PC-9 (cell line): ENCODE measurements around the gene CCNL2. TPM values are rescaled to one million over a fixed set of nuclear protein-coding genes. Genes with fewer than 3 reads are reported as not detected.

Experiments
- BruUV-seq: library from RNA; stranded (reverse); fragments of 400-500 nt; replicated peaks from 2 replicates; lab custom pipeline; 2021; lab: Mats Ljungman, UMichigan
- CTCF ChIA-PET: fragments of 300-600 bp; sonication (Branson Sonifier 250); formaldehyde crosslinking; loops from one replicate; lab custom pipeline; 2022; ENCODE audit warnings: antibody characterized with exemption; lab: Charles Lee
- POLR2A ChIA-PET: fragments of 300-600 bp; sonication (Branson Sonifier 250); formaldehyde crosslinking; loops from one replicate; lab custom pipeline; 2022; ENCODE audit warnings: antibody characterized with exemption; ENCODE audit not compliant: unreplicated experiment; lab: Charles Lee
- DNase-seq, 2 experiments: peaks; one replicate each; pipeline versions ENCODE4 v3.0.0 to v3.0.0-alpha.2; 2015 to 2022; ENCODE audit warnings: mixed read lengths in 1 of 2
- H2AFZ ChIP-seq: fragments of 200-600 bp; sonication (generic); 2 replicates; pipeline ENCODE4 v1.8.1; 2017; ENCODE audit warnings: antibody characterized with exemption
- H3F3A ChIP-seq: fragments of 200-600 bp; sonication (generic); 2 replicates; pipeline ENCODE4 v1.8.1; 2017; ENCODE audit warnings: antibody characterized with exemption, mild to moderate bottlenecking, low read depth; ENCODE audit not compliant: insufficient read depth
- H3K27ac ChIP-seq: fragments of 200-600 bp; sonication (generic); 2 replicates; pipeline ENCODE4 v1.6.1; 2016; ENCODE audit warnings: mixed run types
- H3K27me3 ChIP-seq: fragments of 200-600 bp; sonication (generic); 2 replicates; pipeline ENCODE4 v1.6.1; 2016; ENCODE audit warnings: low read depth, mixed run types; ENCODE audit not compliant: insufficient read depth
- H3K36me3 ChIP-seq: fragments of 200-600 bp; sonication (generic); 2 replicates; pipeline ENCODE4 v1.6.1; 2016; ENCODE audit warnings: low read depth, mixed run types
- H3K4me1 ChIP-seq: fragments of 200-600 bp; sonication (generic); replicated peaks from 2 replicates; pipeline ENCODE4 v1.6.1; 2016; ENCODE audit warnings: mixed run types; ENCODE audit not compliant: insufficient read depth
- H3K4me2 ChIP-seq: fragments of 200-600 bp; sonication (generic); 2 replicates; pipeline ENCODE4 v1.6.1; 2017; ENCODE audit warnings: mixed run types
- H3K4me3 ChIP-seq: fragments of 200-600 bp; sonication (generic); 2 replicates; pipeline ENCODE4 v1.6.1; 2016; ENCODE audit warnings: mixed run types
- H3K79me2 ChIP-seq: fragments of 200-600 bp; sonication (generic); 2 replicates; pipeline ENCODE4 v1.6.1; 2017; ENCODE audit warnings: low read depth, mixed run types
- H3K9me2 ChIP-seq: fragments of 200-600 bp; sonication (generic); 2 replicates; pipeline ENCODE4 v1.8.1; 2017; ENCODE audit warnings: mild to moderate bottlenecking; ENCODE audit not compliant: insufficient read depth
- H3K9me3 ChIP-seq: fragments of 200-600 bp; sonication (generic); 2 replicates; pipeline ENCODE4 v1.8.1; 2016; ENCODE audit warnings: low read depth; ENCODE audit not compliant: insufficient read depth
- H4K20me1 ChIP-seq: fragments of 200-600 bp; sonication (generic); 2 replicates; pipeline ENCODE4 v1.8.1; 2017; ENCODE audit not compliant: insufficient read depth
- EZH2 ChIP-seq: fragments of 200-600 bp; sonication (generic); IDR thresholded peaks from 2 replicates; pipeline ENCODE4 v1.8.0; 2017; ENCODE audit warnings: antibody characterized with exemption, low read depth
- intact Hi-C: fragments of 100-400 bp; cut with micrococcal nuclease; formaldehyde crosslinking; loops from one replicate; pipeline ENCODE4 v1.10.0; 2022; ENCODE audit not compliant: unreplicated experiment
- total RNA-seq: library from RNA; stranded (reverse); gene quantifications from 2 replicates; pipeline ENCODE4 v1.2.3, GENCODE V29; 2021
- TF ChIP-seq, protein P1 (sequence below): fragments of 200-600 bp; sonication (generic); conservative IDR thresholded peaks from 2 replicates; pipeline ENCODE4 v1.6.1; 2017; ENCODE audit warnings: mixed run types, antibody characterized with exemption, mild to moderate bottlenecking, moderate library complexity

CCNL2 gene
- total RNA-seq, 1 experiment from 2014 or later = 162 TPM

DNA sequence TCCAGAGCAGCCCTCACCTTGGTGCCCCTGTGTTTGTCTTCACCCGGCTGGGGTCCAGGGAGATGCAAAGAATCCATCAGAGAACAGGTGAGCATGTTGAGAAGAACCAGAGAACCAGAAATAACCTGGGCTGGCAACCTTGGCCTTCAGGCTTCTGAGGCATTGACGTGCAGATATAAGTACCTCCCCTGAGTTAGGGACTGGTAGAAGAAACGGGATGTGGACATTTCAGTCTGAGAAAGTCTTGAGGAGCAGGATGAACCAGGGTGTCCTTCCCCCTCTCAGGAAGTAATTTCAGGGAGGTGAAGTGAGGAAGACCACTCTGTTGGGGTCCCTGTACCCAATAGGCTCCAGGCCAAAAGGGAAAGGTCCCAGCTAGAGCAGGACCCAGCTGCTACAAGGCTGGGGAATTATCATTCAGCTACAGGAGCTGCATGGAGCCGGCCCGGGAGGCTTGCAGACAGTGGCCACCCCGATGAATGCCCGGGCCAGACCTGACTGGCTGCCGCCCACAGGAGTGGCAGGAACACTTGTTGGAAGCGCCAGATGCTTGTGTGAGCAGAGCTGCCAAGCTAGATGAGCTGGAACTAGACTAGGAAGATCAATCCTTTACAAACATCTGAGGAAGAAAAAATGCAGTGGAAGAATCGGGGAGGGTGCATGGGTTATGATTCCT lies 22.4 kb downstream of the CCNL2 start:
- Histone ChIP-seq H3K4me1 (peaks cover 16% of the 10 kb centered on the region), H3K4me2 (peak overlapping the region; percentile 95), H2AFZ (no peak overlapping the region), H3K36me3 (no peaks in the 10 kb centered on the region; the same call in 1 of the 2 replicates), H3K9me3 (no peaks in the 10 kb centered on the region), H3K4me3 (peak overlapping the region; percentile 75; the same call in 1 of the 2 replicates), H3K27ac (no peak overlapping the region), H4K20me1 (no peaks in the 10 kb centered on the region), H3K79me2 (peaks cover 25% of the 10 kb centered on the region), H3K27me3 (no peaks in the 10 kb centered on the region), H3F3A (peaks cover 32% of the 10 kb centered on the region; the same call in 1 of the 2 replicates), H3K9me2 (no peaks in the 10 kb centered on the region)
- CTCF ChIA-PET = interaction anchor here (0.6 to 1.6 kb wide), 2 partner anchors 25 to 129 kb away, joined by 5 read pairs; no protein-coding TSS in a partner anchor
- intact Hi-C loops = loop anchor here (10.0 kb wide), 1 partner anchor 128 kb away; no protein-coding TSS in a partner anchor
- POLR2A ChIA-PET = no interaction called here
- no TSS peak for BruUV-seq
- TF ChIP-seq, protein P1, sequence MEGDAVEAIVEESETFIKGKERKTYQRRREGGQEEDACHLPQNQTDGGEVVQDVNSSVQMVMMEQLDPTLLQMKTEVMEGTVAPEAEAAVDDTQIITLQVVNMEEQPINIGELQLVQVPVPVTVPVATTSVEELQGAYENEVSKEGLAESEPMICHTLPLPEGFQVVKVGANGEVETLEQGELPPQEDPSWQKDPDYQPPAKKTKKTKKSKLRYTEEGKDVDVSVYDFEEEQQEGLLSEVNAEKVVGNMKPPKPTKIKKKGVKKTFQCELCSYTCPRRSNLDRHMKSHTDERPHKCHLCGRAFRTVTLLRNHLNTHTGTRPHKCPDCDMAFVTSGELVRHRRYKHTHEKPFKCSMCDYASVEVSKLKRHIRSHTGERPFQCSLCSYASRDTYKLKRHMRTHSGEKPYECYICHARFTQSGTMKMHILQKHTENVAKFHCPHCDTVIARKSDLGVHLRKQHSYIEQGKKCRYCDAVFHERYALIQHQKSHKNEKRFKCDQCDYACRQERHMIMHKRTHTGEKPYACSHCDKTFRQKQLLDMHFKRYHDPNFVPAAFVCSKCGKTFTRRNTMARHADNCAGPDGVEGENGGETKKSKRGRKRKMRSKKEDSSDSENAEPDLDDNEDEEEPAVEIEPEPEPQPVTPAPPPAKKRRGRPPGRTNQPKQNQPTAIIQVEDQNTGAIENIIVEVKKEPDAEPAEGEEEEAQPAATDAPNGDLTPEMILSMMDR = no peak
- TF ChIP-seq EZH2 = no peak
- DNase-seq = no peak

- H3K9me3 ChIP-seq = no peaks in the 10 kb centered on the region
- H3K27ac ChIP-seq = peak within 1 kb of the TSS; percentile 75
- peaks cover 16% of the 10 kb centered on the region for H3K4me1 ChIP-seq
- H3K36me3 ChIP-seq = no peaks in the 10 kb centered on the region; the same call in 1 of the 2 replicates
- DNase-seq = peak; percentile 97 to 99
- BruUV-seq = no TSS peak
- ChIA-PET POLR2A (interaction anchor here (0.6 to 0.9 kb wide), 5 partner anchors 15 to 312 kb away, joined by 4 to 8 read pairs (median 6); partner anchors contain the start of gene CCNL2), CTCF (interaction anchor here (0.6 to 1.6 kb wide), 5 partner anchors 27 to 130 kb away, joined by 3 to 5 read pairs (median 4); no protein-coding TSS in a partner anchor)
- H3F3A ChIP-seq = peaks cover 32% of the 10 kb centered on the region; the same call in 1 of the 2 replicates
- H3K9me2 ChIP-seq = no peaks in the 10 kb centered on the region
- peak within 1 kb of the TSS; percentile 95 for H3K4me2 ChIP-seq
- intact Hi-C loops = loop anchor here (10.0 kb wide), 1 partner anchor 130 kb away; no protein-coding TSS in a partner anchor
- peak within 1 kb of the TSS; percentile 90 for H2AFZ ChIP-seq
- H4K20me1 ChIP-seq = no peaks in the 10 kb centered on the region
- TF ChIP-seq, protein P1 = no peak
- TF ChIP-seq EZH2 = no peak
- H3K27me3 ChIP-seq = no peaks in the 10 kb centered on the region
- peak within 1 kb of the TSS; percentile 81 for H3K4me3 ChIP-seq
- H3K79me2 ChIP-seq = peaks cover 25% of the 10 kb centered on the region
These were observed 24.0 kb downstream of the CCNL2 start, which contains the start of gene AURKAIP1 for GRCh38 chr1:1374929-1375662. AURKAIP1 (minus strand) TSS chr1:1375207; CDS start chr1:1374756, 451 bp downstream.

- H4K20me1 ChIP-seq = no peaks in the 10 kb centered on the region
- H2AFZ ChIP-seq = peak overlapping the region; percentile 77
- peak overlapping the region; percentile 81 for H3K4me3 ChIP-seq
- no peak for DNase-seq
- peak overlapping the region; percentile 35 for H3K27ac ChIP-seq
- H3K79me2 ChIP-seq = peaks cover 25% of the 10 kb centered on the region
- TF ChIP-seq, protein P1 = no peak
- TF ChIP-seq EZH2 = no peak
- H3K27me3 ChIP-seq = no peaks in the 10 kb centered on the region
- peaks cover 16% of the 10 kb centered on the region for H3K4me1 ChIP-seq
- no TSS peak for BruUV-seq
- peak overlapping the region; percentile 91 for H3K4me2 ChIP-seq
- H3F3A ChIP-seq = peaks cover 32% of the 10 kb centered on the region; the same call in 1 of the 2 replicates
- H3K9me2 ChIP-seq = no peaks in the 10 kb centered on the region
- H3K36me3 ChIP-seq = no peaks in the 10 kb centered on the region; the same call in 1 of the 2 replicates
- H3K9me3 ChIP-seq = no peaks in the 10 kb centered on the region
- CTCF ChIA-PET = interaction anchor here (0.6 to 1.2 kb wide), 2 partner anchors 26 to 77 kb away, joined by 4 read pairs; no protein-coding TSS in a partner anchor
- intact Hi-C loops = loop anchor here (10.0 kb wide), 1 partner anchor 130 kb away; no protein-coding TSS in a partner anchor
- POLR2A ChIA-PET = interaction anchor here (0.8 to 0.9 kb wide), 2 partner anchors 14 to 25 kb away, joined by 4 to 8 read pairs; partner anchors contain the start of gene CCNL2
These were observed 24.6 kb downstream of the CCNL2 start for GRCh38 chr1:1374589-1374928.
